HUES64 (cell line): ENCODE measurements around the gene PDZD7.

ENCODE experiments used
- H3K27ac ChIP-seq: 2 replicates; pipeline ENCODE4 v1.7.0; 2013; ENCODE audit warnings: low read depth, low read length, inconsistent platforms
- H3K27me3 ChIP-seq: 2 replicates; pipeline ENCODE4 v1.6.1; 2013; ENCODE audit warnings: mild to moderate bottlenecking, low read length; ENCODE audit not compliant: insufficient read depth
- H3K36me3 ChIP-seq: 2 replicates; pipeline ENCODE4 v1.6.1; 2013; ENCODE audit warnings: mild to moderate bottlenecking, low read length; ENCODE audit not compliant: insufficient read depth
- H3K4me1 ChIP-seq: 2 replicates; pipeline ENCODE4 v1.6.1; 2013; ENCODE audit warnings: mild to moderate bottlenecking, low read length, moderate library complexity; ENCODE audit not compliant: insufficient read depth
- H3K4me3 ChIP-seq: 2 replicates; pipeline ENCODE4 v1.5.1; 2013; ENCODE audit warnings: mild to moderate bottlenecking, low read length, moderate library complexity
- H3K9ac ChIP-seq: 2 replicates; pipeline ENCODE4 v1.6.1; 2013; ENCODE audit warnings: mild to moderate bottlenecking, low read depth, low read length
- H3K9me3 ChIP-seq: 2 replicates; pipeline ENCODE4 v1.6.1; 2013; ENCODE audit warnings: low read depth, low read length; ENCODE audit not compliant: insufficient read depth
- WGBS: fragments of 150-250, 120-280 bp; methylation state at CpG from one replicate; pipeline ENCODE4 v1.1.7; 2013; ENCODE audit warnings: missing lambda C conversion rate; 5-methylcytosine and 5-hydroxymethylcytosine counted together

The PDZD7 gene

GRCh38 chr10:101027106-101027720 is 3.7 kb downstream of the PDZD7 start:
- Histone ChIP-seq H3K4me1 (peaks cover 19% of the 10 kb centered on the region), H3K36me3 (no peaks in the 10 kb centered on the region), H3K9ac (no peak overlapping the region), H3K9me3 (no peaks in the 10 kb centered on the region), H3K27ac (no peak overlapping the region), H3K27me3 (peaks cover 29% of the 10 kb centered on the region), H3K4me3 (no peak overlapping the region)
- 77% methylated on average over 9 of the region's 10 CpGs for WGBS

GRCh38 chr10:101022967-101023705 is 7.8 kb downstream of the PDZD7 start:
- Histone ChIP-seq H3K4me3 (no peak overlapping the region), H3K36me3 (no peaks in the 10 kb centered on the region), H3K9ac (no peak overlapping the region), H3K27me3 (peaks cover 29% of the 10 kb centered on the region), H3K4me1 (peaks cover 6% of the 10 kb centered on the region; the same call in 1 of the 2 replicates), H3K27ac (no peak overlapping the region), H3K9me3 (no peaks in the 10 kb centered on the region)
- 94% methylated on average over 14 of the region's 15 CpGs for WGBS

GRCh38 chr10:101021692-101022251 is 9.2 kb downstream of the PDZD7 start:
- H3K9ac ChIP-seq: no peak overlapping the region
- peaks cover 43% of the 10 kb centered on the region for H3K27me3 ChIP-seq
- H3K27ac ChIP-seq: no peak overlapping the region
- no peaks in the 10 kb centered on the region for H3K36me3 ChIP-seq
- 89% methylated on average over 11 of the region's 11 CpGs for WGBS
- H3K9me3 ChIP-seq: no peaks in the 10 kb centered on the region
- H3K4me3 ChIP-seq: no peak overlapping the region
- H3K4me1 ChIP-seq: peaks cover 4% of the 10 kb centered on the region; the same call in 1 of the 2 replicates

- H3K4me1 ChIP-seq: no peaks in the 10 kb centered on the region
- no peak overlapping the region for H3K4me3 ChIP-seq
- no peak overlapping the region for H3K9ac ChIP-seq
- no peaks in the 10 kb centered on the region for H3K36me3 ChIP-seq
- H3K27ac ChIP-seq: no peak overlapping the region
- no peaks in the 10 kb centered on the region for H3K9me3 ChIP-seq
- WGBS: 84% methylated on average over 4 of the region's 4 CpGs
- H3K27me3 ChIP-seq: peaks cover 48% of the 10 kb centered on the region
Observed at GRCh38 chr10:101021239-101021638, 9.7 kb downstream of the PDZD7 start.

- Histone ChIP-seq H3K27ac (no peak overlapping the region), H3K4me3 (no peak overlapping the region), H3K9me3 (no peaks in the 10 kb centered on the region), H3K4me1 (no peaks in the 10 kb centered on the region), H3K9ac (no peak overlapping the region), H3K36me3 (no peaks in the 10 kb centered on the region), H3K27me3 (peaks cover 54% of the 10 kb centered on the region)
- 76% methylated on average over 10 of the region's 10 CpGs for WGBS
Observed at GRCh38 chr10:101020427-101021075, 10.4 kb downstream of the PDZD7 start.

- WGBS: 48% methylated on average over 2 of the region's 2 CpGs
- H3K9ac ChIP-seq: no peak overlapping the region
- no peaks in the 10 kb centered on the region for H3K4me1 ChIP-seq
- H3K27ac ChIP-seq: no peak overlapping the region
- no peaks in the 10 kb centered on the region for H3K9me3 ChIP-seq
- no peaks in the 10 kb centered on the region for H3K36me3 ChIP-seq
- peak overlapping the region; percentile 43; the same call in 1 of the 2 replicates for H3K4me3 ChIP-seq
- peaks cover 65% of the 10 kb centered on the region for H3K27me3 ChIP-seq
Observed at GRCh38 chr10:101019440-101019703, 11.6 kb downstream of the PDZD7 start.

GRCh38 chr10:101018600-101019439 is 12.1 kb downstream of the PDZD7 start:
- H3K4me1 ChIP-seq: no peaks in the 10 kb centered on the region
- peak overlapping the region; percentile 3; the same call in 1 of the 2 replicates for H3K9ac ChIP-seq
- 8% methylated on average over 45 of the region's 45 CpGs for WGBS
- peaks cover 66% of the 10 kb centered on the region for H3K27me3 ChIP-seq
- no peaks in the 10 kb centered on the region for H3K9me3 ChIP-seq
- H3K4me3 ChIP-seq: peak overlapping the region; percentile 43
- H3K27ac ChIP-seq: no peak overlapping the region
- H3K36me3 ChIP-seq: no peaks in the 10 kb centered on the region

GRCh38 chr10:101018118-101018599 is 12.8 kb downstream of the PDZD7 start:
- H3K4me3 ChIP-seq: peak overlapping the region; percentile 43
- H3K9ac ChIP-seq: no peak overlapping the region

GRCh38 chr10:101016814-101017213 is 14.1 kb downstream of the PDZD7 start:
- 54% methylated on average over 5 of the region's 5 CpGs for WGBS
- Histone ChIP-seq H3K27me3 (peaks cover 66% of the 10 kb centered on the region), H3K27ac (no peak overlapping the region), H3K9ac (no peak overlapping the region), H3K9me3 (no peaks in the 10 kb centered on the region), H3K36me3 (no peaks in the 10 kb centered on the region), H3K4me1 (no peaks in the 10 kb centered on the region), H3K4me3 (no peak overlapping the region)

More at GRCh38 chr10:101018118-101018599, 12.8 kb downstream of the PDZD7 start:
- Histone ChIP-seq H3K27ac (no peak overlapping the region), H3K4me1 (no peaks in the 10 kb centered on the region), H3K27me3 (peaks cover 66% of the 10 kb centered on the region), H3K36me3 (no peaks in the 10 kb centered on the region), H3K9me3 (no peaks in the 10 kb centered on the region)
- WGBS: 10% methylated on average over 20 of the region's 20 CpGs

- Histone ChIP-seq H3K27ac (no peak overlapping the region), H3K27me3 (peaks cover 58% of the 10 kb centered on the region), H3K4me1 (no peaks in the 10 kb centered on the region), H3K9ac (no peak overlapping the region), H3K9me3 (no peaks in the 10 kb centered on the region), H3K36me3 (no peaks in the 10 kb centered on the region), H3K4me3 (no peak overlapping the region)
- WGBS: 89% methylated on average over 8 of the region's 8 CpGs
Observed at GRCh38 chr10:101015582-101015973, 15.4 kb downstream of the PDZD7 start.
